HG03439 (cell line): ENCODE results near the gene LRRC4B.

ENCODE experiments used
- ATAC-seq: cut with Tn5 transposase; IDR thresholded peaks from one replicate; pipeline ENCODE4 v1.9.1; 2021; ENCODE audit warnings: mild to moderate bottlenecking, moderate library complexity; ENCODE audit not compliant: unreplicated experiment

Gene LRRC4B

DNA sequence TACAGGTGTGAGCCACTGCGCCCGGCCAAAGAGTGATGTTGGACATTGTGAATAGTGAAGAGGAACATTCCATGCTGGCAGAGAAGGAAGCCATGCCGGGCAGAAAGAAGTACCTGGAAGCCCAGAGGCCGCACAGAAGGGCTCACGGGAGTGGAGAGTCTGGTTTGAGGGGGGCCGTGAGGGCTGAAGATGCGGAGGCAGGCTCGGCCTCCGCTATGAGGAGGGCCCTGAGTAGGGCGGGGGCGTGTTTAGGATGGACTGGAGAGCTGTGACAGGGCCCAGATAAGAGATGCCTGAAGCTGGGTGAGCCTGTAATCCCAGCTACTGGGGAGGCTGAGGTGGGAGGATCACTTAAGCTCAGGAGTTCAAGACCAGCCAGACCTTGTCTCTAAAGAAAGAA lies 58.9 kb downstream of the LRRC4B start:
- no peak for ATAC-seq

DNA sequence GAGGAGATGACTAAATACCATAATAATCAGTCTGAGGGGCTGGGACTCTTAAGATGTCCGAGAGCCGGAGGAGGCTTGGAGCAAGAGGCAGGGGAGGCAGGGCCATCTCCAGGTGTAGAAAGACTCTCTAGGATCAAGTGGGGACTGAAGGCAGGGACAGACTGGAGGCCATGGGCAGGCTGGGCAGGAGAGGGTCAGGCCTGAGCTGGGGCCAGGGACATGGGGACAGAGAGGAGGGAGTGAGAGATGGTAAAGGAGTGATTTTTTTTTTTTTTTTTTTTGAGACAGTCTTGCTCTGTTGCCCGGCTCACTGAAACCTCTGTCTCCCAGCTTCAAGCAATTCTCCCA lies 59.4 kb downstream of the LRRC4B start:
- no peak for ATAC-seq

DNA sequence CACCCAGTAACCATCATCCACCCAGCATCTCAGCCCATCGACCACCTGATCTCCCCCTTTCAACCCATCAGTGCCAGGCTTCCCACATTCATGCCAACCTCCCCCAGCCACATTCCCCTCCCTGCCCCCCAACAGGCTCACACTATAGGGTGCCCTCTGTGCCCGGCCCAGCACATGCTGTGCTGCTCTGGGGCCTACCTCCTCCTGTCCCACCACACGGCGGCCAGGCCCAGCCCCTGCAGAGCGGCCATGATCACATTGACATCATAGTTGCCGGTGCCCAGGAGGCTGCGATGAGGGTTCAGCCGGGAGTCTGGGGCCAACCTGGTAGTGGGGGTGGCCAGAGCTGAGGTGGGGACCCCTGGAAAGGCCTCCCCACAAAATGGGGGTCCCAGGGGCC lies 60.9 kb downstream of the LRRC4B start:
- no peak for ATAC-seq

DNA sequence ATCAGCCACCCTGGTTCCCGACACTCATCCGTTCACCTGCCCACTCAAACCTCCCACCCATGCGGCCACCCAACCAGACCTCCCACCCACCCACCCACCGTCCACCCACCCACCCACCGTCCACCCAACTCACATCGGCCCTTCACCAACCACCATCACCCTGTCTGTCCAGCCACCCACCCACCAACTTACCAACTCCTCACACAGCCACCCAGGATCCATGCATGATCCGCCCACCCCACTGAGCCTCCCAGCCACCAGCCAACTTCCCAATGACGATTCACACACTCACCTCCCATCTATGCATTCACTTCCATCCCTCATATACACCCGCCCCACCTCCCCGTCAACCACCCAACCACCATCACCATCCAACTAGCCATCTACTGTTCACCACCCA lies 61.5 kb downstream of the LRRC4B start:
- ATAC-seq: no peak

DNA sequence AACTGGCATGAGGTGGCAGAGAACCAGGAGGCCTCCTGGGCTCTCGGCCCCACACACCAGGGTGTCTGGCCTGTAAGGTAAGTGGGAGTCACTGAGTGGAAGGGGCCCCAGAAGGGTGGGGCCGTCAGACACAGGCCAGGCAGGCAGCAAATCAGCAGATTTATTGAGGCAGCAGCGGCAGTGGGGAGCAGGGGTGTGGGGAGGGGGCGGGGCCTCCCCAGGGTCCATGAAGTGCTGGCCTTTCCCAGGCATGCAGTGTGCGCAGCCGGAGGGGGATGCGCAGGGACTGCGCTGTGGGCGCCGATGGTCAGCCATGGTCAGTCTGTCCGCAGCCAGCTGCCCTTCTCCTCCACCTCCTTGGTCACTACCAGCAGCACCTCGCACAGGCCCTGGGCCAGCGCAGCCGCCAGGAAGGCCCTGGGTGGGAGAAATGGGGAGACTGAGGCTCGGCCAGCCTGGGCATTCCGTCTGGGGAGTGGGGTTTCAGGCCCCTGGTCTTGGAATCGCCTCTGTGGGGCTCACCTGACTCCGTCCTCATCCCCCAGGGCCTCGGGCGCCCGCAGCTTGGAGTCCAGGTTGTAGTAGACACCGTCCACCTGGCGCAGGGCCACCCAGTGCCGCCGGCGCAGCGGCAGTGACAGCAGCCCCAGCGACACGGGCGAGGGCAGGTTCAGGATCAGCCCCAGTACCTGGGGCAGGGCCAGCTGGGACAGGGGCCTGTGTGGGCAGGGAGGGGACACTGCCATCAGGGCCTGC lies 62.2 kb downstream of the LRRC4B start:
- ATAC-seq: no peak

DNA sequence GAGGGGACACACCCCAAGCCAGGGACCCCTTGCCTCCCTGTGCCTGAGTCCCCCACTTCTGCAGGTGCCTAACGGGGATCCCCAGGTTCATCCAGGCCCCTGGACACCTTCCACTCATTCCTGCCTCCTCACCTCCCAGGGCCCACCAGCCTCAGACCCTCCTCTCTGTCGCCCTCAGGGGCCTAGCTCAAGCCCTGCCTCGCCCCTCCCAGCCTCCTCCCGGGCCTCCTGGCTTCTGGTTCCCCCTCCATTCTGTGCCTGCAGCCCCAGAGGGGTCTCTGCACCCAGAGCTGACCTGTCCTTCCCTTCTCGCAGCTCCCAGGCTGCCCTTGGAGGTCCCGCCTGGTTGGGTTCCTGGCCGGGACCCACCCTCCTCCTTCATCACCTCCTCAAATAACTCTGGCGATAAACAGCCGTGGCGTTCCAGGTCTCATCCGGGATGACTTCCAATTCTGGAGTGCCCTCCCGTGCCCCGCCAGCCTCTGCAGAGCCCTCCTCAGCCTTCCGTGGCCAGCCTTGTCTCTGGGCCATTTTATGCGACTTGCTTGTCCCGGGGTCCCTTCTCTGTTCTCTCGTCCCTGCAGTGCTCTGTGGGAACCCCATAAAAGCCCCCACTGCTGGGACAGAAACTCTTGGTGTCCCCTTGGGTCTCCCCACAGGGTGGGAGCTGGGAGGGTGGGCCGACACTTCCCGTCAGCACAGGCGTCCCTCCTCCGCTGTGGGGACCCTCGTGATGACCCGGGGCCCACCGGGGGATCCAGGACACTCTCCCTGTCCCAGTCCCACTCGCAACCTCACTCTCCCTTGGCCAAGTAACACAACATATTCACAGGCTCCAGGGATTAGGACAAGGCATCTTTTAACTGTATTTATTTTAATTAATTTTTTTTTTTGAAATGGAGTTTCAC lies 66.4 kb downstream of the LRRC4B start:
- ATAC-seq: no peak

DNA sequence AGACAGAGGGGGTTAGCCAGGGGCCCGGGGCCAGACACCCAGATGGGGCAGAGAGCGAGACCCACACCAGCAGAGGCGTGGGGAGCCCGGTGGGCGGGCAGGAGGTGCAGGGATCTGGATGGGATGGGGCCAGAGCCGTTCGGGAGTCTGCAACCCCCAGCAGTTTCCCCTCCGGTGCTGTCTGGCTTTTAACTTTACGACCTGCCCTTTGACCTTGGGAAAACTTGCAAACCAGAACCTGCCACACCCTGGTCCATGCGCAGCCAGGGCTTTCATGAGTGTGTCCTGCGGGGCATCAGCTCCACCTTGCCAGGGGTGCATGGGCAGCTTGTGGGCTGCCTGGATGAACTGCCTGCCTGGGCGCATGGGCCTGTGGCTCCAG lies 67.1 kb downstream of the LRRC4B start:
- ATAC-seq: no peak

DNA sequence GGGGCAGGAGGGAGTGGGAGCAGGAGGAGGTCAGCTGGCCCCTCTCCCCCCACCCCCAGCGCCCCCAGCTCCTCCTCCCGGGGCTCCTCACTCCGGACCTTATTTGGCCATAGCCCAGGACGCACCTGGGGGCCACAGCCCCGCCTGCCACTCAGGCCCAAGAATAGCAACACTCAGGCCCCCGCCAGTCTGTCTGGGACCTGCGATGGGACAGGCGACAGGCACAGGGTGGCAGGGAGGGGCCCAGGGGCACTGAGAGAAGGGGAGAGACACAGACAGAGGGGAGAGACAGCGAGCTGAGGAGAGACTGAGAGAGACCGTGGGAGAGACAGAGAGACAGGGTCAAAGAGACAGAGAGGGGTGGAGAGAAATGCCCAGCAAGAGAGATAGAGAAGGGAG lies 67.5 kb downstream of the LRRC4B start:
- ATAC-seq: no peak

DNA sequence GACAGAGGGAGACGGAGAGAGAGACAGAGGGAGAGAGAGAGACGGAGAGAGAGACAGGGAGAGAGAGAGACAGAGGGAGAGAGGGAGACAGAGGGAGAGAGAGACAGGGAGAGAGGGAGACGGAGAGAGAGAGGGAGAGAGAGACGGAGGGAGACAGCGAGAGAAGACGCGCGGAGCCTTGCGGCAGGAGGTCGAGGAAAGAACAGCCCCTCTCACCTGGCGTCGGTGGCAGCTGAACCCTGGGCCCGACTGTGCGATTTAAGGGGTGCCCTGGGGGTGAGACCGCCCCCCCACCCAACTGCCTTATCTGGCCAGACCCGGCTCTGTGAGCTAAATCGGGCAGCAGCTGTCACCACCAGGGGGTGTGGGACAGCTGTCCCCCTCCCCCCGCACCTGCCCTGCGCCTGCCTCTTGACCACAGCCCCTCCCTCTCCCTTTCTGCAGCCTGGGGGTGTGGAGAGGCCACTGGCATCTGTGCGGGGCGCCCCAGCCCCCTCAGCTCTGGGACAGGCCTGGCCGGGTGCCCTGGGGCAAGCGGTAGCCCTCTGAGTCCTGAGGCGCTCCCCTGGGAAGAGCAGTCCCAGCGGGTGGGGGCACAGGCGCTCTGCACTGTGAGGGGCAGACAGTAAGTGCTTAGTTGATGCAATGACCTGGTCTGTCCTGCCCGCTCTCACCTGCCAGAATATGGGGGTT lies 68.0 kb downstream of the LRRC4B start:
- no peak for ATAC-seq

DNA sequence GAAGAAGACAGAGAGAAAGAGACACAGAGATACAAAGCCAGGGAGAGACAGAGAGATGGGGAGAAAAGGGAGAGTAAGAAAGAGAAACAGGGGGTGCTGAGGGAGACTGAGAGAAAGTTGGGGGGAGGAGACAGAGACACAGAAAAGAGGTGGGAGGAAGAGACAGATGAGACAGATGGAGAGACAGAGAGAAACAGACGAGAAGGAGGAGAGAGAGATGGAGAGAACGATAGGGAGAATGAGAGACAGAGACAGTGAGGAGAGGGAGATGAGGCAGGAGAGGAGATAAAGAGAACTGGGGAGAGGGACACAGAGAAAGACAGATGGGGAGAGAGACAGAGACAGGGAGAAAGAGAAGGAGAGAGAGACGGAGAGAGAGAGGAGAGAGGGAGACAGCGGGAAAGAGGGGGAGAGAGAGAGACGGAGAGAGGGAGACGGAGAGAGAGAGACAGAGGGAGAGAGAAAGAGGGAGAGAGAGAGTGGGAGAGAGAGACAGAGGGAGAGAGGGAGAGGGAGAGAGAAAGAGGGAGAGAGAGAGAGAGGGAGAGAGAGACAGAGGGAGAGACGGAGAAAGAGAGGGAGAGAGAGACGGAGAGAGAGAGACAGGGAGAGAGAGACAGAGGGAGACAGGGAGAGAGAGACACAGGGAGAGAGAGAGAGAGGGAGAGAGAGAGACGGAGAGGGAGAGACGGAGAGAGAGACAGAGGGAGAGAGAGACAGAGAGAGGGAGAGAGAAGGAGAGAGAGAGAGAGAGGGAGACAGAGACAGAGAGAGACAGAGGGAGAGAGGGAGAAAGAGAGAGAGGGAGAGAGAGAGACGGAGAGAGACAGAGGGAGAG lies 69.8 kb downstream of the LRRC4B start:
- no peak for ATAC-seq

DNA sequence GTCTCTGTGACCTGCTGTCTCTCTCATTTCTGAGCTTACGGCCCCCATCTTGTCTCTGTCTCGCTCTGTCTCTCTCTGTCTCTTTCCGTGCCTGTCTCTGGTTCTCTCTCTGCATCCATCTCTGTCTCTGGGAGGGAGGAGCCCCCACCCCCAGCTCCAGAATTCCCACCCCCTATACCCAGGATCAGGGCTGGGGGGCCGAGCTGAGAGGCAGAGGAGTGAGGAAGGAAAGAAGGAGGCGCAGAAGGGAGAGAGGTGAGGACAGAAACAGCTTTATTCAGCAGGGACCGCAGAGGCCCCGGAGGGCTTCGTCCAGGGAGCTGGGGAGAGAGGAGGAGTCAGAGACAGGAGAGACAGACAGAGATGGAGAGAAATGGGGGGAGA lies 71.2 kb downstream of the LRRC4B start:
- ATAC-seq: no peak

DNA sequence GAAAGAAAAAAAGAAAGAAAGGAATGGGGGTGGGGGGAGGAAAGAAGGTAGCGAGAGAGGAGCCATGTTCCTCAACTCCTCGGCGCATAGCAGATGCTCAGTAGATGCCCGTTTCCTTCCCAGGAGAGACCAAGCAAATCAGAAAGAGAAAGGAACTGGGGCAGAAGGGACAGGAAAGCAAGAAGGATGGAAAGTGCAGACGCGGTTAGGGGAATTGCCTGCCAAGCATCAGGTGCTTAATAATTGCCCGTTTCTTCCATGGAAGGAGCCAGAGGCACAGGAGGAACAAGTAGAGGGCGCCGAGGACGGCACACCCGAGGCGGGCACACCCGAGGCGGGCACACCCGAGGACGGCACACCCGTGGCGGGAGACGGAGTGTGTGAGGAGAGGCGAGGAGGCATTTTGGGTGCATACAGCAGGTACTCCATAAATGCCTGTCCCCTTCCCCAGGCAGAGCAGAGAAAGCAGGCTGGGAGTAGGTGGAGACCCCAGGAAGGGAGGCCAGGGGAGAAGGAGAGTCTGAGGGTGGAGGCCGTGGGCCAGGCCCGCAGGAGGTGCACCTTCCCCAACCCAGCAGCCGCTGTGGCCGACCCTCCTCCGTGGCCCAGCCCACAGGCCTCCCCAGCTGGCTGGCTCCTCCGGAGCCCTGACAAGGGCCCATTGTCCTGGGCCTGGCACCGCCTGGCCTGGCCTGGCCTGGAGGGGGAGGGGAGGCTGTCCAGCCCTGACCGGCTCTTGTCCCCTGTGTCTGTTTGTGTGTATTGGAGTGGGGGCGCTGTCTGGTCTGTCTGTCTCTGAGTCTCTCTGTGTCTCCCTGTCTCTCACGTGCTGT lies 71.8 kb downstream of the LRRC4B start:
- ATAC-seq: no peak

DNA sequence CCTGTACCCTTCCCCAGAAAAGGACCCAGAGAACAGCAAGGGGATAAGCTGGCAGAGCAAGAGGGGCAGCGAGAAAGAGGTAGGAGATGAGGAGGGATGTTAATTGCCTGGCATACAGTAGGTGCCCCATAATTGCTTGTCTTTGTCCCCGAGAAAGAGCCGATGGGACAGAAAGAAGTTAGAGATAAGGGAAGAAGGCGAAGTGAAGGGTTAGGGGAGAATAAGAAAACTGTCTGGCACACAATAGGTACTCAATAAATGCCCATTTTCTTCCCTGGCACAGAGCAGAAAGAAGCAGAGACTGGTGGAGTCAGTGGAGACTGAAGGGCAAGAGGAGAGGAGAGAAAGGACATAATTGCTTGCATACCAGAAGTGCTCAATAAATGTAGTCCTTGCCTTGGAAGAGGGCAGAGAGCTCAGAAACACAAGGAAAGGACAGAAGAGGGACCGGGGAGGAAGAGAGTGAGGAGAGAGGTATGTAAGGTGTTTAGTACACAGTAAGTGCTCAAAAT lies 73.2 kb downstream of the LRRC4B start:
- ATAC-seq: no peak

DNA sequence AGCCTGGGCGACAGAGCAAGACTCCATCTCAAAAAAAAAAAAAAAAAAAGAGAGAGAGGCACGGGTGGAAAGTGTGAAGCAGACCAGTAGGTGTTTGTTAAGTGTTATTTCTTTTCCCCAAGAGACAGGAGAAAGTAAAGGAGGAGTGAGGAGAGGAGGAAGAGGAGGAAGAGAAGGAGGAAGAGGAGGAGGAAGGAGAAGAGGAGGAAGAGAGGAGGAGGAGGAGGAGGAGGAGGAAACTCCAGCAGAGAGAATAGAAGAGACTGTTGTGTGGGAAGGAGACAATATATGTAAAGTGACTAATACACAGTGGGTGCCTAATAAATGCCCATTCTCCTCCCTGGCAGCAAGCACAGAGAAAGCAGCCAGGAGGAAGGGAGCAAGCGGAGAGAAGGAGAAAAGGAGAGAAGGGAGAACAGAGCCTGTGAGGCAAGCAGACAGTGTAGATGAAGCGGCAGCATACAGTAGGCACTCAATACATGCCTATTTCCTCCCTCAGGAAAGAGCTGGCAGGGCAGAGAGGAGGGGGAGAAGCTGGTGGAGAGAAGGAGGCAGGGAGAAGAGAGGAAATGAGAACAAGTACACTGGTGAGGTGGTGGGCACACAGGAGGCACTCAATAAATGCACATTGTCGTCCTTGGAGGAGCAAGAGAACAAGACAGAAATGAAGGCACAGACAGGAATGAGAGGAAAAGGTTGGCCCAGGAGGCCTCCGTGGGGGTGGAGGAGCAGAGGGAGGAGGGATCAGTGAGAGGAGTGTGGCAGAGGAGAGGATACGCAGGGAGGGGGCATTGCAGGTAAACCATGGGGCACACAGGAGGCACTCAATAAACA lies 73.8 kb downstream of the LRRC4B start:
- no peak for ATAC-seq

DNA sequence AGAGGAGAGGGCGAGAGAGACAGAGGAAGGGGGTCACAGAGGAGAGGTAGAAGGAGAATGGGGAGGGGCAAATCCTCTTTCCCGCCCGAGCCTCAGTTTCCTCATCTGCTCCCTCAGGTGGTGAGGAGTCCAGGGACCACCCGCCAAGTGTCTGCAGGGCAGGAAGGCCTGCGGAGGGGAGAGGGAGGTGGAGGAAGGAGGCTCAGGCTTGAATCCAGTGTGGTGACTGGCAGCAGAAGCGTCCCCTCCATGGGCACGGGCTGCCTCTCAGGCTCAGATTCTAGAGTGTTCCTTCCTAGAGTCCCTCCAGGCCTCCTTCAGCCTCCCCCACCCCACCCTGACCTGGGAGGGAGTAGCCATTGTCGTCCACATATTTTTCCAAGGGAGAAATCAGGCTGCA lies 75.1 kb downstream of the LRRC4B start:
- ATAC-seq: no peak

DNA sequence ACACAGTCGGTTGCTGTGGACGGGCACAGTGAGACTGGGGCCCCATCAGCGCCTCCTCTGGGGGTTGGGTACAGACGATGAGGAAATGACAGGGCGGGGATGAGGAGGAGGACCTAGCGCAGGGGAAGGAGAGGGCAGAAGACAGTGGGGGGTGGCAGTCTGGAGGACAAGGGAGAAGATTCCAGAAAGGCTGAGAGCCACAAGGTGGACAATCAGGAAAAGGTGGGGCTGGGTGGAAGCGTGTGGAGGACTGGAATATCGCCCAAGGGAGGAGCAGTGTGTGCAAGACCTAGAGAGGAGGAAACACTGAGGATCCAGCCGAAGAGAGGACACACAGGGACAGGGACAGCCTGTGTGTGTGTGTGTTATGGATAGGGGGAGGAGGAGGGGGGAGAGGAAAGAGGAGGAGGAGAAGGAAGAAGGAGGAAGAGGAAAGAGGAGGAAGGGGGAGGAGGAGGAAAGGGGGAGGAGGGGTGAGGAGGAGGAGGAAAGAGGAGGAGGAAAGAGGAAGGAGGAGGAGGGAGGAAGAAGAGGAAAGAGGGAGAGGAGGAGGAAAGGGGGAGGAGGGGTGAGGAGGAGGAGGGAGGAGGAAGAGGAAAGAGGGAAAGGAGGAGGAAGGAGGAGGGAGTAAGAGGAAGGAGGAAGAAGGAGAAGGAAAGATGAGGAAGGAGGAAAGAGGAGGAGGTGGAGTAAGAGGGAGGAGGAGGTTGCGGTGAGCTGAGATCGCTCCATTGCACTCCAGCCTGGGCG lies 75.8 kb downstream of the LRRC4B start:
- no peak for ATAC-seq

DNA sequence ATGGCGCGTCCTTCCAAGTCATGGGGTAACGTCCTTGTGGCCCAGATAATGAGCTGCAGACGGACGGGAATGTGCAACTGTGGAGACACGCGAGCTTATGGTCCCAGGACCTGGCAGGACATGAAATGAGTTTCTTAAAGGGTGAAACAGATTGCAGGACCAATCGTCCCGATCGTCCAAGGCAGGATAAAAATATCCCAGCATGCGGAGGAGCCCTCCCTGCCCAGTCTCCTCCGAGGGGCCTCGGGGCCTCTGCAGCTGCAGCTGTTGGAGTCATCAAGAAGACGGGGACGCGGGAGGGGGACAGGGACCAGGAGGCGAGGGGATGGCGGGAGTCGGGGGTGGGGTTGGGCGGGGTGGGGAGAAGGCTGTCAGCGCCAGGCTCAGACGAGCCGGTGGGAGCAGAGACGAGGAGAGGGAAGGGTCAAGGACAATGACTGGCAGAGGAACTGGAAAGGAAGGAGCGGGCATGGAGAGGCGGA lies 77.2 kb downstream of the LRRC4B start:
- no peak for ATAC-seq

DNA sequence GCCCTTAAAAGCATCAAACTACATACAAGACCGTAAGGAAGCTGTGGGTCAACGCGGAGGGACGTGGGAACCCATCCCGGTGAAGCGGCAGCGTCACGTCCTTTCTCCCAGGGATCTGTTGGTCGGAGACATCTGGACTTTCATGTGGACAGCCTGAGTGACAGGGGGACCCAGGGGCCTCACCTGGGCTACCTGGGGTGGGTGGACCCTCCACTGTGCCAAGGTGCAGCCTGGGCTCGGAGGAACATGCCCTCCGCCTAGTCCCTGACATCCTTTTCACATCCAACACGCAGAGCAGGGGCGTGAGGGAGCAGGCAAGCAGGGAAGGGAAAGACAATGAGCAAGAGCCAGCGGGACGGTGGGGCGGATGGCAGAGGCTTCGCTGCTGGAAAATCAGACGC lies 77.8 kb downstream of the LRRC4B start:
- ATAC-seq: no peak
